ENCODE measurements around the gene LTBP4.
"Not testable (repeated sequence)": the region's sequence is repeated elsewhere in the genome, so short reads cannot be mapped to it uniquely, and the experiment has no call there.

The LTBP4 gene

GRCh38 chr19:40601134-40601974 lies at the start of gene LTBP4:
Gene LTBP4, plus strand, starts transcription at chr19:40601369. Its CDS starts 19 bp downstream, at chr19:40601388.
- H3K27me3 Mint-ChIP-seq = peaks cover 15% of the 10 kb centered on the region
- H3K36me3 Mint-ChIP-seq = no peaks in the 10 kb centered on the region
- H3K4me3 Mint-ChIP-seq = peak within 1 kb of the TSS; percentile 71
- H3K27ac Mint-ChIP-seq = peak within 1 kb of the TSS; percentile 85
- no peaks in the 10 kb centered on the region for H3K9me3 Mint-ChIP-seq
- peaks cover 61% of the 10 kb centered on the region for H3K4me1 Mint-ChIP-seq

- Mint-ChIP-seq H3K4me1 (peaks cover 14% of the 10 kb centered on the region), H3K9me3 (no peaks in the 10 kb centered on the region), H3K4me3 (no peak overlapping the region), H3K27ac (no peak overlapping the region), H3K27me3 (peaks cover 37% of the 10 kb centered on the region), H3K36me3 (peaks cover 3% of the 10 kb centered on the region)
Observed at GRCh38 chr19:40552848-40553247, 48.3 kb upstream of the LTBP4 start.

DNA sequence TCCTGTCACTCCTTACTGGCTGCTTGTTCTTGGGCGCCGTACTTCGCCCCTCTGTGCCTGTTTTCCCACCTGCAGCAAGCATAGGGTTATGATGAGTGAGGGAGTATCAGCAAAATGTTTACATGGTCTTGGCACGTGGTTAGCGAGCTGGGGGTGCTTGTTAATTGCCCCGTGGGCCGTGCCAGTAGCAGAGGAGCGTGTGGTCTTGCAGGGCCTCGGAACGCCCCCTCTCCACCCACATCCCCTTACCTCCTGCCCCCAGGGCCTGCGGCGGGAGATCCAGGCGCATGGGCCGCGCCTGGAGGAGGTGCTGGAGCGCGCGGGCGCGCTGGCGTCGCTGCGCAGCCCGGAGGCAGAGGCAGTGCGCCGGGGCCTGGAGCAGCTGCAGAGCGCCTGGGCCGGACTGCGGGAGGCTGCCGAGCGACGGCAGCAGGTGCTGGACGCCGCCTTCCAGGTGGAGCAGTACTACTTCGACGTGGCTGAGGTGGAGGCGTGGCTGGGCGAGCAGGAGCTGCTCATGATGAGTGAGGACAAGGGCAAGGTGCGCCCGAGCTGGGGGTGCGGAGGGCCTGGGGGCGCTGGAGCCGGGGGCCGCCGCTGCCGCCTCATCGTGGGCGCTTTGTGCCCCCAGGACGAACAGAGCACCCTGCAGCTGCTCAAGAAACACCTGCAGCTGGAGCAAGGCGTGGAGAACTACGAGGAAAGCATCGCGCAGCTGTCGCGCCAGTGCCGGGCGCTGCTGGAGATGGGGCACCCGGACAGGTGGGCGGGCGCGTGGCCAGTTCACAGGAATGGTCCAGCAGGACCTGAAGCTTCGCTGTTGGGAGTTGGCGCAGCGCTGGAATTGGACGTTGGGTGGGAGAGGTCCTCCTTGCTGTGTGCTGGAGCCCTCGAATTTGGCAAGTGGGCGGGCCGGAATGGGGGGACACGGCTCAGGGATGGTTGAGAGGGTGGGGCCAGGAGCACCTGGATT lies 47.0 kb upstream of the LTBP4 start:
- Mint-ChIP-seq H3K27ac (no peak overlapping the region), H3K36me3 (peaks cover 3% of the 10 kb centered on the region), H3K27me3 (peaks cover 33% of the 10 kb centered on the region)

GRCh38 chr19:40555978-40556689 lies 45.0 kb upstream of the LTBP4 start:
- no peaks in the 10 kb centered on the region for H3K9me3 Mint-ChIP-seq
- peaks cover 4% of the 10 kb centered on the region for H3K36me3 Mint-ChIP-seq
- no peak overlapping the region for H3K4me3 Mint-ChIP-seq
- peaks cover 28% of the 10 kb centered on the region for H3K27me3 Mint-ChIP-seq
- H3K4me1 Mint-ChIP-seq = peaks cover 8% of the 10 kb centered on the region
- no peak overlapping the region for H3K27ac Mint-ChIP-seq

More for the DNA sequence above, 47.0 kb upstream of the LTBP4 start:
- Mint-ChIP-seq H3K4me1 (peaks cover 9% of the 10 kb centered on the region), H3K9me3 (no peaks in the 10 kb centered on the region), H3K4me3 (no peak overlapping the region)

GRCh38 chr19:40556953-40557530 lies 44.1 kb upstream of the LTBP4 start:
- Mint-ChIP-seq H3K27me3 (peaks cover 29% of the 10 kb centered on the region), H3K9me3 (no peaks in the 10 kb centered on the region), H3K4me1 (peaks cover 8% of the 10 kb centered on the region), H3K4me3 (no peak overlapping the region), H3K27ac (no peak overlapping the region), H3K36me3 (peaks cover 4% of the 10 kb centered on the region)

DNA sequence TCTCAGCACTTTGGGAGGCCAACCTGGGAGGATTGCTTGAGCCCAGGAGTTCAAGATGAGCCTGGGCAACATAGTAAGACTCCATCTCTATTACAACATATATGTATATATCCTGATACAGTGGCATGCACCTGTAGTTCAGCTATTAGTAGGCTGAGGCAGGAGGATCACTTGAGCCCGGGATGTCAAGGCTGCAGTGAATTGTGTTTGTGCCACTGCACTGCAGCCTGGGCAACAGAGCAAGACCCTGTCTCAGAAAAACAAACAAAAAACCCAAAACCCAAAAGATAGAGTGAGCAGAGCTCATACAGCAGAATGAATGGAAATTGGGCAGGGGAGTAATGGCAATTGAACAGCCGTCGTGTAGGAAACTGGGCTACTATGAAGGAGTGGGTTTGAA lies 41.8 kb upstream of the LTBP4 start:
- Mint-ChIP-seq H3K4me1 (peaks cover 5% of the 10 kb centered on the region), H3K27ac (peak overlapping the region; percentile 1), H3K9me3 (no peaks in the 10 kb centered on the region), H3K36me3 (peaks cover 4% of the 10 kb centered on the region), H3K4me3 (no peak overlapping the region), H3K27me3 (peaks cover 19% of the 10 kb centered on the region)

DNA sequence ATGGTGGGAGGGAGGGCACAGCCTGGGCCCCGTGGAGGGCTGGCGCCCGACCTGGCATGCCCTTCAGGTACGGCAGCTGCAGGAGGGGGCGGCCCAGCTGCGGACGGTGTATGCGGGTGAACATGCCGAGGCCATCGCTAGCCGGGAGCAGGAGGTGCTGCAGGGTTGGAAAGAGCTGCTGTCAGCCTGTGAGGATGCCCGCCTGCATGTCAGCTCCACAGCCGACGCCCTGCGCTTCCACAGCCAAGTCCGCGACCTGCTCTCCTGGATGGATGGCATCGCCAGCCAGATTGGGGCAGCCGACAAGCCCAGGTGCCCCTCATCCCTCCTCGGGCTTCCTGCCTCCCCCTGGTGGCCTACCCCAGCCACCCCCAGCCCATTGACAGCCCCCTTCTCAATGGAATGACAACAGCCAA lies 41.1 kb upstream of the LTBP4 start:
- H3K27ac Mint-ChIP-seq = no peak overlapping the region
- no peaks in the 10 kb centered on the region for H3K9me3 Mint-ChIP-seq
- peaks cover 16% of the 10 kb centered on the region for H3K27me3 Mint-ChIP-seq
- peaks cover 2% of the 10 kb centered on the region for H3K36me3 Mint-ChIP-seq
- peaks cover 5% of the 10 kb centered on the region for H3K4me1 Mint-ChIP-seq
- H3K4me3 Mint-ChIP-seq = no peak overlapping the region

GRCh38 chr19:40561947-40562346 lies 39.2 kb upstream of the LTBP4 start:
- peaks cover 2% of the 10 kb centered on the region for H3K36me3 Mint-ChIP-seq
- no peak overlapping the region for H3K27ac Mint-ChIP-seq
- peaks cover 23% of the 10 kb centered on the region for H3K27me3 Mint-ChIP-seq
- no peaks in the 10 kb centered on the region for H3K9me3 Mint-ChIP-seq
- no peak overlapping the region for H3K4me3 Mint-ChIP-seq
- peaks cover 5% of the 10 kb centered on the region for H3K4me1 Mint-ChIP-seq

DNA sequence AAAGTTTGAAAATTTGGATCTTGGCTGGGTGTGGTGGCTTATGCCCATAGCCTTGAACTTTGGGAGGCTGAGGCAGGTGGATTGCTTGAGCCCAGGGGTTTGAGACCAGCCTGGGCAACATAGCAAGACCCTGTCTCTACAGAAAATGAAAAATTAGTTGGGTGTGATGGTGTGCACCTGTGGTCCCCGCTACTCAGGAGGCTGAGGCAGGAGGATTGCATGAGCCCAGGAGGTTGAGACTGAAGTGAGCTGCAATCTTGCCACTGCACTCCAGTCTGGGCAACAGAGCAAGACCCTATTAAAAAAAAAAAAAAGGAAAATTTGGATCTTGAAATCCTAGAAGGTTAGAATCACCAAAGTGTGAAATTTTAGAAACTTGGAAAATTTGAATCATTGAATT lies 36.6 kb upstream of the LTBP4 start:
- not testable (repeated sequence) for H3K4me1 Mint-ChIP-seq, H3K27ac Mint-ChIP-seq, H3K4me3 Mint-ChIP-seq, H3K9me3 Mint-ChIP-seq, H3K36me3 Mint-ChIP-seq
- peaks cover 27% of the 10 kb centered on the region for H3K27me3 Mint-ChIP-seq

GRCh38 chr19:40565355-40565754 lies 35.8 kb upstream of the LTBP4 start:
- Mint-ChIP-seq H3K27ac (no peak overlapping the region), H3K27me3 (peaks cover 24% of the 10 kb centered on the region), H3K36me3 (no peaks in the 10 kb centered on the region)

DNA sequence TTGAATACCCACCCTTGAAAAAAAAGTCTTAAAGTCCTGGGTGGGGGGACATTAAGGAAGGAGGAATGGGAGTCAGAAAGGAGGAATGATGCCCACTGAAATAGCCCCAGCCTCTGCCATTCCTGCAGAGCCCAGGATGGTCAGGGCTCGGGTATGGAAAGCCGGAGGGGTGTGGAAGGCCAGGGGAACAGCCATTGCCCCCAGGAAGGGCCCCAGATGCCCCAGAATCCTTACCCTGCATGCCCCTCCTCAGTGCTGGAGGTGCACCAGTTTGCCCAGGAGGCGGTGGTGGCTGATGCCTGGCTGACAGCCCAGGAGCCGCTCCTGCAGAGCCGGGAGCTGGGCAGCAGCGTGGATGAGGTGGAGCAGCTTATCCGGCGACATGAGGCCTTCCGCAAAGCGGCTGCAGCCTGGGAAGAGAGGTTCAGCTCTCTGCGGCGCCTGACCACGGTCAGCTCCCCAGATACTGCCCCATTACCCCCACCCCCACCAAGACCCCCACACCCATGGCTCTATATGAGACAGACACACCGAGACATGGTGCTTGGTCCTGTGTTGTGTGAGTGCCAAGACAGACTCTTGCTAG lies 35.2 kb upstream of the LTBP4 start:
- Mint-ChIP-seq H3K27ac (no peak overlapping the region), H3K4me3 (no peak overlapping the region), H3K9me3 (peaks cover 3% of the 10 kb centered on the region), H3K27me3 (peaks cover 24% of the 10 kb centered on the region), H3K4me1 (peaks cover 16% of the 10 kb centered on the region), H3K36me3 (no peaks in the 10 kb centered on the region)

More at GRCh38 chr19:40565355-40565754, 35.8 kb upstream of the LTBP4 start:
- H3K4me3 Mint-ChIP-seq = no peak overlapping the region
- H3K4me1 Mint-ChIP-seq = peaks cover 10% of the 10 kb centered on the region
- no peaks in the 10 kb centered on the region for H3K9me3 Mint-ChIP-seq

DNA sequence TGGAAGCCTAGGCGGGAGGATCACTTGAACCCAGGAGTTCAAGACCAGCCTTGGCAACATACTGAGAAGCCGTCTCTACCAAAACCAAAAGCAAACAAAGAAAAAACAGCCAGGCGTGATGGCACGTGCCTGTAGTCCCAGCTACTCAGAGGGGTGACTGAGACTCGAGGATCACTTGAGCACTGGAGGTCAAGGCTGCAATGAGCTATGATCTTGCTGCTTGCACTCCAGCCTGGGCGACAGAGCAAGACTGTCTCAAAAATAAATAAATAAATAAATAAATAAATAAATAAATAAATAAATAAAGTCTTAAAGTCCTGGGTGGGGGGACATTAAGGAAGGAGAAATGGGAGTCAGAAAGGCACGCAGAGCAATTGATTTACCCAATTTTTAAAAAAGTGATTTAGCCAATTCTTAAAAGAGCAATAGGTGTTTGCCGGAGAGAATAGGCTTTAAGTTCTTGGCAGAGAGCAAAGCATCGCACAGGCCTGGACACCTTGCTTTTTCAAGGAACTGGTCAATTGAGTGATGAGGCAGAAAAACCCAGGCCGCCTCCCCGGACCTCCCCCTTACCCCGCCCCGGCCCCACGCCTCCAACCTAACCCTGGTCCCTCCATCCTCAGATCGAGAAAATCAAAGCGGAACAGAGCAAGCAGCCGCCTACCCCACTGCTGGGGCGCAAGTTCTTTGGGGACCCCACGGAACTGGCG lies 34.0 kb upstream of the LTBP4 start:
- H3K27ac Mint-ChIP-seq = no peak overlapping the region
- H3K4me1 Mint-ChIP-seq = peaks cover 17% of the 10 kb centered on the region
- H3K4me3 Mint-ChIP-seq = peak overlapping the region; percentile 42
- H3K9me3 Mint-ChIP-seq = peaks cover 4% of the 10 kb centered on the region
- no peaks in the 10 kb centered on the region for H3K36me3 Mint-ChIP-seq
- H3K27me3 Mint-ChIP-seq = peaks cover 20% of the 10 kb centered on the region

- no peaks in the 10 kb centered on the region for H3K36me3 Mint-ChIP-seq
- peaks cover 4% of the 10 kb centered on the region for H3K9me3 Mint-ChIP-seq
- H3K27ac Mint-ChIP-seq = no peak overlapping the region
- peak overlapping the region; percentile 42 for H3K4me3 Mint-ChIP-seq
- H3K27me3 Mint-ChIP-seq = peaks cover 20% of the 10 kb centered on the region
- H3K4me1 Mint-ChIP-seq = peaks cover 17% of the 10 kb centered on the region
Observed at GRCh38 chr19:40567750-40568494, 33.2 kb upstream of the LTBP4 start.
